ENCODE data around the gene SELENOO. TPM values are rescaled to one million over a fixed set of nuclear protein-coding genes. Genes with fewer than 3 reads are reported as not detected.

SELENOO gene
- total RNA-seq, 1 experiment from 2014 or later = 12.8 TPM

DNA sequence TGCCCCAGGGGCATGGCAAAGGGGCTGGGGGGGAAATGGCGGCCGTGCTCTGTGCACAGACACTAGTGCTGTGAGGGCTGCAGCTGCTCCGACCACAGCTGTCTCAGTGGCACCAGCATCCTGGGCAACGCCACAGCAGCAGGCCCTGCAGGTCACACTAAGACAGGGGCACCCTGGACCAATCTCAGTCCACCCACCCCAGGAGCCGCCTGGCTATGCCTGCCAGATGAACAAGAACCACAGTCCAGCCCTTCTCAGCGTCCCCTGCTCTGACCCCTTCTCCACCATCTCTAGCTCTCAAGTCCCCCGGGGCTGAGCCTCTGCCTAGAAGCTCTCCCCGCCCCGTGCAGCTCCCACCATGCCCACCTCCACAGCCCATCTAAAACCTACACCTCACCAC lies 27.6 kb downstream of the SELENOO start:
- no peak for DNase-seq (ENCODE audit: extremely low read depth, low read depth)

DNA sequence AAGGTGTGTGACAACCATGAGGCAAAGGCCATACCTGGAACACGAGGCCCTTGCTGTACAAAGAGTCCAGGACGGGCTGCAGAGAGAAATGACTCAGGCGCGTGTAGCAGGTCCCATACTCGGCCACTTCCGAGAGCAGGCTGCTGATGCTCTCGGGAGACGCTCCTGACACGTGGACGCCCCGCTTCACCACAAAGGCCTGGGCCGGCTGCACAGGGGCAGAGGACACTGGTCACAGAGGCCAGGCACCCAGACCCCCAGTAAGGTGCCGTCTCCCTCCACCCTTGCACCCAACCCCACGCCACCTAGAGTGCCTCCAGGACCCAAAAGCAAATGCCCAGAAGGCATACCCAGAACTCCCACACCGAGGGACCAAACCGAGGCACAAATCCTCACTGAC lies 28.6 kb downstream of the SELENOO start:
- no peak for DNase-seq (ENCODE audit: extremely low read depth, low read depth)

DNA sequence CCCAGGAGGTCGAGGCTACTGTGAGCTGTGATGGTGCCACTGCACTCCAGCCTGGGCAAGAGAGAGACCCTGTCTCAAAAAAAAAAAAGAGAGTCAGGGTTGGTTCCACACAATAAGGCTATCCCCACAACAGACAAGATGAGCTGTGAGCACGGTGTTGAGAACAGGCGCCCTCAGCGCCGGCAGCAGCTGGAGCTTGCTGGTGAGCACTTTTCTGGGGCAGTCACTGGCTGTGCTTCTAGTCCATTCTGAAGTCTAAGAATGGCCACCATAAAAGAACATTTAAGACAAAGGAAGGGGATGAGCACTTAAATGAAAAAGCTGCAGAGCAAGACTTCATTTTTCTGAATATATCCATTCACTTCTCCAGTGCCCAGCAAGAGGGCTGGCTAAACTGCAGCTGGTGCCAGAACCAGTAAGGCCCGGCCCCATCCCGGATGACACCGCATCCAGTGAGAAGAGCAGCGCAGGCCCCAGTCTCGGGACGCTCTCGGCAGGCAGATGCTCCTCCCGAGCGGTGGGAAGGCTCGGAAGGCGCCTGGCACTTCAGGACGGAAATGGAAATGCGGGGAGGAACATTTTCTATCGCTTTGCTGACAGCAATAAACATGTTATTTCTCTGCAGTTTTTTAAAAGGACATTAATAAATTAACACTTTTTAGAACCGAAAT lies 31.8 kb downstream of the SELENOO start:
- no peak for DNase-seq (ENCODE audit: extremely low read depth, low read depth)

DNA sequence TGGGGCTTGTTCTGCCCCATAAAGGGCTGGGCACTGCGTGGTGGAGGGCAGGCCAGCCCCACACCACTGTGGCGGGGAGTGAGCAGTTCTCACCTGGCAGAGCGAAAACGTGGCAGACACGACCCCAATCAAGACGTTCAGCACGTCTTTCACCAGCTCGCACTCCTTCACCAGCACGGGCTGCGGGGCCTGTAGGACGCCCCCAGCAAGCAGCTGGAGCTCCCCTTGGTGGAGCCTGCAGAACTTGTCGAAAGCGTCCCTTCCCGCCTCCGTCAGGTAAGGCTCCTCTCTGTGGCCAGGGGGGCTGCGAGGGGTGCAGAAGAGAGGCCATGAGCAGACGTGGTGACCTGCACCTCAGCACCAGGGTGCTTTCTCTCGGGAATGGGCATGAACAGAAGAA lies 32.4 kb downstream of the SELENOO start:
- DNase-seq (ENCODE audit: extremely low read depth, low read depth) = no peak

DNA sequence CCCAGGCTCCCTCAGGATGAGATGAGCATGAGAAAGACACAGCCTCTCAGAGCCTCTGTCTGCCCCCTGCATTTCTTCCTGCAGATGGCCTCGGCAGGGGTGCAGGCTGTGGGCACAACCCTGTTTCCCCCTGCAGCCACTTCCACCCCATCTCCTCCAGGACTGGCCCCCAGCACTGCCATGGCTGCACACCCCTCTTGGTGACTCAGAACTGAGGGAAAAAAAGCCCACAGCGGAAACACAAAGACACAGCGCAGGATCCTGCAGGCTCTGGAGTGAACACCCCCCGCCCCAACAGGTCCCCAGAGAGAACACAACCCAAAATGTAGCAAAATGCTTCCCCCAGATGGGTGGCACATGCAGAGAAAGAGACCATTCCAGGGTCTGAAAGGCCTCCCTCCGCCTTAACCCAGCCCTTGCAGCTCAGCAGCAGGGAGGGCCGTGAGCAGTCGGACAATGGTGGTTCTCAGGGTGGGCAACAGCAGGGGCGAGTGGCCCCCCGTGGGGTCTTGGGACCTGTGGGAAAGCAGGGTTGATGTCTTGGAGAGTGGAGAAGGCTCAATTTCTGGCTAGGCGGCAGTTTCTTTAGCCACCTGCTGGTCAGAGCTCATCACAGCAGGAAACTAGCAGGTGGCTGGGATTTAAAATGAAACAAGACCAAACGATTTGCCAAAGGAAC lies 36.1 kb downstream of the SELENOO start:
- no peak for DNase-seq (ENCODE audit: extremely low read depth, low read depth)

DNA sequence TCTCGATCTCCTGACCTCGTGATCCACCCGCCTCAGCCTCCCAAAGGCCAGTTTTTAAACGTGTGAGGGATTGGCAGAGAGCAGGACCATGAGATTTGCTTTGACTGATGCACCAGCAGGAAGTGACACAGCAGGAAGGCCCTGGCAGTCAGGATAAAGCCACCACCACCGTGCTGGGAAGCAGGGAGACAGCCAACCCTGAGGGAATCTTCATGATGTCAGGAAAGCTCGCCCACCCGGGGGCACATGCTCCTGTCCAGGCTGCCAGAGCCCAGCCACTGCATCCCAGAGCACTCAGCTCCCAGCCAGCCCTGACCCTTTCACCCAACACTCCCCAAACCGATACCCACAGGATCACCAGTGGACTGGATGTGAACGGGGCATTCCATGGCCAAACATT lies 37.9 kb downstream of the SELENOO start:
- no peak for DNase-seq (ENCODE audit: extremely low read depth, low read depth)

DNA sequence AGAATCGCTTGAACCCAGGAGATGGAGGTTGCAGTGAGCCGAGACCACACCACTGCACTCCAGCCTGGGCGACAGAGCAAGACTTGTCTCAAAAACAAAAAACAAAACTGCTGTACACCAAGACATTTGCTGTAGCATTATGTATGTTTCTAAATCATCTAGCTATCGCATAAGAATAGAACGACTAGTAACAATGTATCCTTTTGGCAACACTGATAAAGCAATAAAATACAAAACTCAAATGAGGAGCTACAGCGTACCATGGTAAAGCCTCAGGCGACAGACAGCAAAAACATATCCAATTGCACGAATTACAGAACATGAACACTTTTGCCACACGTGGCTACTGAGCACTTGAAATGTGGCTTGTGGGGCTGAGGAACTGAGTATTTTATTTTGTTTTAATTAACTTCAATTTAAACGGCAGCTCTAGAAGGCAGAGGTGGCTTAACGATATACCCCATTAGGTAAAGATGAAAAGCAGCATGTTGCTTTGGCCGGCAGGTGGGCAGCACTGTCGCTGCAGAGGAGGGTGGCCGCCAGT lies 41.7 kb downstream of the SELENOO start:
- no peak for DNase-seq (ENCODE audit: extremely low read depth, low read depth)

DNA sequence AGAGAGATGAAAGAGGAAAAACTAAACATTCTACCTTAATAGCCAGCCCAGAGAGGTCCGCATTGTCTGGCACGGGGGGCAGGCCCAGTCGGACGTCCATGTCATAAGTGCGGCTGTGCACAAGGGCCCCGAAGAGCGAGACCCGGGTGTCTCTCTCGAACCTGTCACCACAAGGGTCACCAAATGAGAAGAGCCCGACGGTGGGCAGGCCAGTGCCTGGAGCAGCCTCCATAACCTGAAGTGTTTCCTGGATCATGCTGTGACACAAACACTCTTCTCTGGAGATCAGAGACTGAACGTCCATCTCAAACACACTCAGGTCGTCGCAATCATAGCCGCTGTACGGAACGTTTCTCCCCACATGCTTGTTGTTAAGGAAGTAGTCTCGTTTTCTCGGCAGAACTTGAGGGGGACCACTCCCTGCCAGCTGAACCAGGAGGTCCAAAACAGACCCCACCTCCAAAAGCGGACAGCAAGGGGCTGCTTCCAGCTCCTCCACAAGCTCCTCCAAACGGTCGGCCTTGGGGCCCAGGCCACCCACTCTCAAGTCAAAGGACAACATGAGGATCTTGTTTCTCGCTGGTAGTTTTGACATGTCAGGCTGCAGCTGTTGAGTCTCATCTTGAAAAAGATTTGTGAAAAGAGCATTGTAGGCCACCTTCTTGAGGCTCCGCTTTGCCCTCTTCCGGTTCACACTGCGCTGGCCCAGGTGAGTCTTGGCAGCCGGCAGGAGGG lies 43.0 kb downstream of the SELENOO start:
- DNase-seq (ENCODE audit: extremely low read depth, low read depth) = no peak

DNA sequence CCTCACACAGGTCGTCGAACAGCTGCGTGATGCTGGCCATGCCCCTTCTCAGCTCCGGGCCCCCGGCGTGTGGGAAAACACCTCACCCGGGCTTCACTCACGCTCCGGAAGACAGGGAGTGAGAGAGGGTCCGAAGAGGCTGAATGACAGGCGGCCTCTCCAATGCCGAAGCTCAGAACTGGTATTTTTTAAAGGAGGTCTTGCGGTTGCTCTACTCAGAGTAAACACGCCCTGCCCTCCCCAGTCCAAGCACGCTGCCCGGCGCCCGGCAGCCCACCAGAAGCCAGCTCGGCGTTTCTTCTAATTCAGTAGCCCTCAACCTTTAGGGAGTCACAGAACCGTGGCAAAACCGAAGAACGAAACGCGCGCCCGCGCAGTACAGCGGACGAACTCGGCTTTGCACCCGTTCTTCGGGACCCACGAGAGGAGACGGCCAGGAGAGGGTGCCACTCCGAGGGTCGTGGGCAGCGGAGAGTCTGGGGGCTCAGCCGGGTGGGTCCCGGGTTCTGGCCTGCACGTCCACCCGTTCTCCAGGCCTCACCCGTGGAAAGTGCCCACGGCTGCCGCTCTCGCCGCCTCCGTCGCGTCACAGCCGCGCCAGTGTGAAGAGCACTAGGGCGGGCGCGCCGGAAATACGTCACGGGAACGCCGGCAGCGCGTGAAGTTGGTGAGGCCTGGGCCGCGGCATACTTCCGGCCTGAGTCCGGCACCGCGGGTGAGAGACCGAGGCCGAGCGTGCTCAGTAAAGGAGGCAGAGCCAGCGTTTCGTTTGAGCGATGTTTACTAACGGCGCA lies 43.8 kb downstream of the SELENOO start, which contains the start of gene TUBGCP6:
TSS of gene TUBGCP6 (minus strand) at position 604 of the 794 bp plus-strand sequence. CDS start at position 40, 564 bp downstream.
- peak; percentile 75 for DNase-seq (ENCODE audit: extremely low read depth, low read depth)

DNA sequence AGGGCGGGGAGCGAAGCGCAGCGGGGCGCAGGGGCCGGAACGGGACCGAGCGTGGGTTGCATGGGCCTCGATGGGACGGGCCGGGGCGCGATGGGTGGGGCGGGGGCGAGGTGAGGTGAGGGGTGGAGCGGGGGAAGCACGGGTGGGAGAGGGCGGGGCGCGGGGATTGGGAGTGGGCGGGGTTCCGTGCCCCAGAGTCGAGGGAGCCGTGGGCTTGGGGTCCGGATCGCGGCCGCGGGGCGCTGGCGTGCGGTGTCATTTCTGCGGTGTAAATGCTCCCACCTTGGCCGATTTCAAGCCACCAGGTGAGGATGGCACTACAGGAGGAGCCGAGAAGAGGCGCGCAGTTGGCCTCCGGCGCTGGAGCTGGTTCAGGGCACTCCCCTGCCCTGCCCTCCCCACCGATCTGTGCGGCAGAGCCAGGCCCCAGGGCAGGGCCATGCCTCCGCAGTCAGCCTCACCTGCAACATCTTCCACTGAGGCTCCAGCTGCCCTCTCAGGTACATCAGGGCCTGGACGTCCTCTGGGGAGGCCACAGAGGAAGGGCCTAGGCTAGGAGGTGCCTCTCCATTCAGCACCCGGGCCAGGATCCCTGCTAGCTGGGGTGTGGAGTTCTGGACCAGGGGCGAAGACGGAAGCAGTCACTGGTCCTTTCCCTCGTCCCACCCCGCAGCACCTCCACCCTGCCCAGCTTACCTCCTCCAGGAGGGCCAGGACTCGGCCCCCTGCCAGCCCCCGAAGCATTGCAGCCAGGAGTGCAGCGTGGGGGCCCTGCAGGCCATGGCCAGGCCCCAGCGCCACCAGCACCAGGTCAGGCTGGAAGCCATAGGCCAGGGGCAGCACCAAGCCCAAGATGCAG lies 44.6 kb downstream of the SELENOO start:
- DNase-seq (ENCODE audit: extremely low read depth, low read depth) = no peak

DNA sequence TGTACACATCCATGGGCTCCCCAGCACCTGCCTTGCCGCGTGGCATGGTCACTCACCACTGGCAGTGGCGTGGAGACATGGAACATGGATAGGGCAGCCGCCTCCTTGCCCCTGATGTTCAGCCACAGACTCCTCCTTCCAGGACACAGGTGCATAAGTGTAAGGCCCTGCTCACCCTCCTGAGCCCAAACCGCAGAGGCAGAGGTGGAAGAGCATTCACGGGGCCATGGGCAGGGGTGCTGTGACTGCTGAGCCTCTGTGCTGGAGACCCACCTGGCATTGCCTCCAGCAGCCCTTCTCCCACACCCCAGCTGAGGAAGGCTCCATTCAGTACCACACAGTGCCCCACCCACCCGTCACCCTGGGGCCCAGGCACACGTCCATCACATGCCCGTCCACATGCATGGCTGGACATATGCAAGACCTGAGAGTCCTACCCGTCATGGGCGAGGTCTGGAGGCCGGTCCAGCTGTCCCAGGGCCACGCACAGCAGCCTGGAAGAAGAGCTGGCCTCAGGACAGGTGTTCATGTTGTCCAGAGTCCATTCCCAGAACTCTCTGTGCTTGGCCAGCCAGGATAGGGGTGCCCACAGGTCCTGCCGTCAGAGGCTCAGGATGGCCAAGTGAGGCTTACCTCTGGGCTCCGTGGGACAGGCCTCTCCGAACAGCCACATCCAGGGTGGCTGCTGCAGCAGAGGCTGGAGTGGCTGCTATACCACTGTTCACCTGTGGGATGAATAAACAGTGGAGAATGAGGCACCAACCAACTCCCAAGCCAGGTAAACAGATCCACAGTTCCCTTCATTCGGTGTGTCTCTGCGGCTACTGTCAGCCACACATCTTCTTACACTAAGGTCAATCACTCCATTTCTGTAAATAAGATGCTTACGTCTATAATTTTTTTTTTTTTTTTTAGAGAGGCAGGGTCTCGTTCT lies 45.7 kb downstream of the SELENOO start:
- DNase-seq (ENCODE audit: extremely low read depth, low read depth) = no peak

DNA sequence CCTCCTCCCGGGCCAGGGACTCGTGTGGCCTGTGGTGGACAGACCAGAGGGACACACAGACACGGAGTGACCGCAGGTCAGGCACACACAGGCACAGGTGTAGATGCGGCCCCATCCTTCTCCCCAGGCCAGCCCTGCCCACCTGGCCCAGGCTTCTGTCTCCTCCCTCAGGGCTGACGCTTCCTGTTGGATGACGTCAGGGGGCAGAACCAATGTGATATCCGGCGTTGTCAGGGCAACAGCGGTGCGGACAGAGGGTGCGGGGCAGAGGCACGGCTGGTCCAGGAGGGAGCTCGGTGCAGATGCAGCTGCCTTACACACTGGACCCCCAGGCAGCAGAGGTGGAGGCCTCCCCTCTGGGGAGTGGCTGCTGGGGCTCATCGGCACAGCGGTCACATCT lies 46.9 kb downstream of the SELENOO start:
- peak; percentile 65 for DNase-seq (ENCODE audit: extremely low read depth, low read depth)

DNA sequence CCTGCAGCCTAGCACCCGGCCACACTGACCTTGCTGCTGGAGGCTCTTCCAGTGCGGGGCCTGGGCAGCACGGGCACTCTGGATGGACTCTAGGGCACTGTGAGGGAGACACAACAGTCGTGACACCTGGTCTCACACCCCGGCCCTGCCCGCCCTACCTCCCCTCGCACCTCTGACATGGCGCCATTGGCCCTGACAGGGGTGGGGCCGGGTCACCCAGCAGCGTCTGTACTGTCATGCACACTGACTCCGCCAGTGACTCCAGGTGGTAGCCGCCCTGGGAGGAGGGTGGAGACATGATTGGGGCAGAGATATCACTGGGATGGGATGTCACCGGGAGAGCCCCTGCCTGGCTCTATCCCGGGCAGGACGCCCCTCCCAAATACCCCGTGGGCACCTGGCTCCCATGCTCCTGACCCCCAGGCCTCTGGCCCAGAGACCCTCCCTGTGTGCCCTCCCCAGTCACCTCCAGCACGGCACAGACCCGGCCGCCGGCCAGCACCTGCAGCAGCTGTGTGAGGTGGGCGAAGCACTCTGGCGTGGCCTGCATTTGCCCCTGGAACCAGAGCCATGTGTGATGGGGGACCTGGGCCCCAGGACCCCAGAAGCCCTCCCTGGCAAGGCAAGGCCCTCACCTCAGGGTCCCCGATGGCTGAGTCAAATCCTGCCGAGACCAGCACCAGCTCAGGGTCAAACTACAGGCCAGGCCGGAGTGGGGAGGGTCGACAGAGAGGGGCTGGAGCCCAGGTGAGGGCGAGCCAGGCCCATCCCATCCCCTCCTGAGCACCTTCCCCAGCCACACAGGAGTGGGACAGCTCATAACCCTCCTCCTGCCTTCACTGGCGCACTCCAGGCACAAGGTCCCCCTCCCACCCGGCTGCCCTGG lies 47.6 kb downstream of the SELENOO start:
- DNase-seq (ENCODE audit: extremely low read depth, low read depth) = no peak

DNA sequence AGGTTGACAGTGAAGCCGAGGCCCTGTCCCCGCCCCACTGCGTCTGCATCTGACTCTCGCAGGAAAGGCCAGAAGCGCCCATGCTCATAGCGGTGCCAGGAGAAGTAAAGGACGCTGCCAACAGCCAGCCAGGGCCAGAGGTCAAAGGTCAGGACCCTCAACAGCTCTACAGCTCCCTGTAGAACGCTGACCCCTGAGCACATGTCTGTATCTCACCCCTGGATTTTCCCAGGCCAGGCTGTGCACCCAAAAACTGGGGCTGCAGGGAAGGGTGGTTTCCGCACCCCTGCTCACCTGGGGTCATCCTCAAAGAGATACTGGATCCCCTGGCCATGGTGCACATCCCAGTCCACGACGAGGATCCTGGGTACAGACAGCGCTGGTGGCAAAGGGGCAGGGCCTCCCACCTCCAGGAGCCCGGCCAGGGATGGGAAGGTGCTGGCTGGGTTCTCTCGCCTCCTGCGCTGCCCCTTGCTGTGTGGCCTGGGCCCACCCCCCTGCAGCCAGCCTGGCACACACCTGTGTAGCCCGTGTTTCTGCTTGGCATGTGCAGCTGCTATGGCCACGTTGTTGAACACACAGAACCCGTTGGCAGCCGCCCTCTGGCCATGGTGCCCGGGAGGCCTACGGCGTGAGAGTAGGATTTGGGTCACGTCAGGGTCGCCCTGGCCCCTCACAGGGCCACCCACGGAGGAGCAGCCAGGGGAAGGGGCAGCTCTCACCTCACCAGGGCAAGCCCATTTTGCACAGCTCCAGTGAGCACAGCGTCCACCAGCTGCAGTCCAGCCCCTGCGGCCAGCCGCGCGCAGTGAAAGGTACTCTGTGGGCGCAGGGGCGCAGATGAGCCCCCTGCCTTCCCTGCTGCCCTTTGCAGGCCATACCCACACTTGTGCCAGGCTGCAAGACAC lies 48.8 kb downstream of the SELENOO start:
- DNase-seq (ENCODE audit: extremely low read depth, low read depth) = no peak

DNA sequence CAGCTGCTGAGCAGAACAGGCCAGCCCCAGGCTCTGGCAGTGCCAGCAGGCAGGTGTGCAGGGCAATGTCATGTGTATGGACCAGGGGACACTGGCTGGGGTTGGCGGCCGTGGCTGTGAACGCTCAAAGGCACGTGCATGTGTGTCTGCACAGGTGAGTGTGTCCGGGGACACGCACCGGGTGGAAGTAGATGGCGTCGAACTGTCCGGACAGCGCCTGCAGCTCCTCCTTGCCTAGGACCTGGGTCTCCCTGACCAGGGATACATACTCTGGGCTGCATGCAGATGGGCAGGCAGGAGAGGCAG lies 49.4 kb downstream of the SELENOO start:
- no peak for DNase-seq (ENCODE audit: extremely low read depth, low read depth)

DNA sequence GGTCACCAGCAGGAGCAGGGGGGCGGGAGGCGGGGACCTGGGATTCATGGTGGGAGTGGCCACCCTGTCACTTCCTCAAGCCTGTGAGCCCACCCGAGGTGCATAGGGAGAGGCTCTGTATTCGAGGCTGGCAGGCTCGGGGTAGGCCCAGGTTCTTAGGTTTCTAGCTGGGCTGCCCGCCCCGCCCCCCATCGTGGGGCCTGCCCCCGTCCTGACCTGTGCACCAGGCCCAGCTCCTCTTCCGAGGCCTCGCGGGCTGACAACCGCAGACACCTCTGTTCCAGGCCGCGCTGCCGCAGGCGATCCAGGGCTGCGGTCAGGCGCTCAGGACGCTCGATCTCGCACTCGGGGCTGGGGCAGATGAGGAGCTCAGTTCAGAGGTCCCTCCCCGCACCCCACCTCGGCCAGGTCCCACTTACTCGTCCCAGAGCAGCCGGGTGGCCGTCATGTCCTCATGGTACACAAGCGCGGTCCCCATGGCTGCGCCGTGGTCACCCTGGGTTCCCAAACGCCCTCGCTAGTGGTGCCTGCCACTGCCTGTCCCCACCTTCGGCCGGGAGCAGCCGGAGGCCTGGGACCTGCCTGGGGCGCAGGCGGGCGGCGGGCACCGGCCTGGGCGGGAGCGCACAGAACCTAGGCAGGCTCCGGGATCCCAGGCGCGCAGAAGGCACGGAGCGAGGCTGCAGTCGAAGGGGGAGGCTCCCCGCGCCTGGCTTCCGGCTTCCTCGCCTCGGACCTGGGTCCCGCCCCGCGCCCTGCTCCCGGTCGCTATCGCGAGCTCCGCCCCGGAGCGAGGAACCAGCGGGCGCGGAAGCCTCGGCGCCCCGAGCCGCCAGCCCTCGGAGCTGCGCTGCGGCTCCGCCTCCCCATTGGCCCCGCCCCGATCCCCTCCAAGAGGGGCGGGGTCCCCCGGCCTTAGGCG lies 50.0 kb downstream of the SELENOO start, which contains the start of gene HDAC10:
TSS of gene HDAC10 (minus strand) at position 711 of the 922 bp plus-strand sequence. CDS start at position 478, 233 bp downstream.
- peak; percentile 54 for DNase-seq (ENCODE audit: extremely low read depth, low read depth)
